LNCAP (cell line): ENCODE measurements around the gene TIMP1.

Experiments used
- CTCF ChIP-seq: fragments of 450-650 bp; IDR thresholded peaks from 2 replicates; pipeline ENCODE4 v1.5.1; 2017; ENCODE audit warnings: mild to moderate bottlenecking

TIMP1 gene

GRCh38 chrX:47581731-47582647, at the start of gene TIMP1:
Gene TIMP1, plus strand, starts transcription at chrX:47582436. Its CDS starts 980 bp downstream, at chrX:47583416.
- no peak for TF ChIP-seq CTCF

GRCh38 chrX:47539860-47540259, 42.4 kb upstream of the TIMP1 start:
- TF ChIP-seq CTCF: no peak

- peak; percentile 52 for TF ChIP-seq CTCF
Observed at GRCh38 chrX:47540754-47541538, 41.3 kb upstream of the TIMP1 start.

- no peak for TF ChIP-seq CTCF
Observed at GRCh38 chrX:47543496-47543895, 38.7 kb upstream of the TIMP1 start.

DNA sequence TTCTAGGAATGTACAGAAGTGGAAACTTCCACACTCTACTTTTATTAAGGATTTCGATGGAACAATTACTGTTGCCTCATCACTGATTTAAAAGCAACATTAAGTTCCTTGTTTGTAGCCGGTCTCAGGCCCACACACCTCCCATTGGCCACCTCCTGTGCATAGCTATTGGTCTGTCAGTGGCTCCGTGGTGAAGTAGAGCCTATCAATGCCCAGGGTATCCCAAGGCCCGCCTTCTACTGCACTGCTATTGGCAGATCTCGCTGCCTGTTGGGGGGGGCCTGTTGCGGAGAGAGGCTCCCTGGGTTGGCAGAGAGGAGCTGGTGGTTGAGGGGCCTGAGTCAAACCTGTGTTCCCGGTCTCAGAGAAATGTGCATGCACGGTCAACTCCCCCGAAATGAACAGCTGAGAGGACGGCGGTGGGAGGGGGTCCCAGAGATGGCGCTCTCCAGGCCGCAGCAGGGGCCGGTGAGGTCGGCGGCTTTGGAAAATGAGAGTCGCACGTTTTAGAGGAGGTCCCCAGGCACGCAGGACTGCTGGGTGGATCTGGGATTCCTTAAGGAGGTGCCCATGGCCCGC, 26.1 kb upstream of the TIMP1 start:
- no peak for TF ChIP-seq CTCF

DNA sequence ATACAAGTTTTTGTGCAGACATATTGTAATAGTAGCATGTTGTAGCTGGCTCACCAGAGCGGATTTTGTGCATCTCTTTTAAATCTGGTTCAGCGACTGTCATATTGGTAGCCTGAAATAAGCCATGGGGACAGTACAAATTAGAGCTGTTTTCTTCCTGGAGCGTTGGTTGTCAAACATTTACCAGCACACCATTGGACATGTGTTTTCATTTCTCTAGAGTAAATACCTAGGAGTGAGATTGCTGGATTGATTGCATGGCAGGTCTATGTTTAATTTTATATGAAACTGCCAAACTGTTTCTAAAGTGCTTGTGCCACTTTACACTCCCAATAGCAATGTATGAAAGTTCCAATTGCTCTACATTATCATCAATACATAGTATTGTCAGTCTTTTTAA, 23.8 kb upstream of the TIMP1 start:
- no peak for TF ChIP-seq CTCF

GRCh38 chrX:47560179-47560933, 21.9 kb upstream of the TIMP1 start:
- TF ChIP-seq CTCF: no peak
